GM10266 (cell line): ENCODE results near the gene SAP25.

Experiments
- DNase-seq: peaks from one replicate; pipeline ENCODE4 v3.0.0; 2012; ENCODE audit errors: extremely low spot score
- TF ChIP-seq, protein P1 (sequence below): IDR thresholded peaks from 2 replicates; pipeline ENCODE4 v1.5.1; 2012; ENCODE audit warnings: mild to moderate bottlenecking, low read depth; ENCODE audit not compliant: control insufficient read depth, insufficient read depth; ENCODE audit errors: missing control alignments

Gene SAP25

DNA sequence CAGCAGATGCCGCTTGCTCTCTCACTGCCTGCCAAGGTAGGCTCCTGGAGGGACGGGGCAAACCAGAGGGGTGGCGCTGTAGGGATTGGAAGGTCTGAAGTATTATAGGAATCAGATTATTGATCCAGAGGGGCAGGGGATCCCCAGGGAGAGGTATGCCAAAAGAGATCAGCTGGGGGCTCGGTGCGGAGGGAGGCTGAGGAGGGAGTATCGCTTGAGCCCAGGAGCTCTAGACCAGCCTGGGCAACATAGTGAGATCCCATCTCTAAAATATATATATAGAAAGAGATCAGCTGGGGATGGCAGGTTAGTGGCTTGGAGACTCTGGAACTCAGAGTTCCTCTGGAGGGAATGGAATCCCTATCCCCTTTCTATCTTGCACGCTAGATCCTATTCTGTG lies 21.5 kb upstream of the SAP25 start:
- DNase-seq, result no peak
- TF ChIP-seq, protein P1, sequence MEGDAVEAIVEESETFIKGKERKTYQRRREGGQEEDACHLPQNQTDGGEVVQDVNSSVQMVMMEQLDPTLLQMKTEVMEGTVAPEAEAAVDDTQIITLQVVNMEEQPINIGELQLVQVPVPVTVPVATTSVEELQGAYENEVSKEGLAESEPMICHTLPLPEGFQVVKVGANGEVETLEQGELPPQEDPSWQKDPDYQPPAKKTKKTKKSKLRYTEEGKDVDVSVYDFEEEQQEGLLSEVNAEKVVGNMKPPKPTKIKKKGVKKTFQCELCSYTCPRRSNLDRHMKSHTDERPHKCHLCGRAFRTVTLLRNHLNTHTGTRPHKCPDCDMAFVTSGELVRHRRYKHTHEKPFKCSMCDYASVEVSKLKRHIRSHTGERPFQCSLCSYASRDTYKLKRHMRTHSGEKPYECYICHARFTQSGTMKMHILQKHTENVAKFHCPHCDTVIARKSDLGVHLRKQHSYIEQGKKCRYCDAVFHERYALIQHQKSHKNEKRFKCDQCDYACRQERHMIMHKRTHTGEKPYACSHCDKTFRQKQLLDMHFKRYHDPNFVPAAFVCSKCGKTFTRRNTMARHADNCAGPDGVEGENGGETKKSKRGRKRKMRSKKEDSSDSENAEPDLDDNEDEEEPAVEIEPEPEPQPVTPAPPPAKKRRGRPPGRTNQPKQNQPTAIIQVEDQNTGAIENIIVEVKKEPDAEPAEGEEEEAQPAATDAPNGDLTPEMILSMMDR, result no peak

DNA sequence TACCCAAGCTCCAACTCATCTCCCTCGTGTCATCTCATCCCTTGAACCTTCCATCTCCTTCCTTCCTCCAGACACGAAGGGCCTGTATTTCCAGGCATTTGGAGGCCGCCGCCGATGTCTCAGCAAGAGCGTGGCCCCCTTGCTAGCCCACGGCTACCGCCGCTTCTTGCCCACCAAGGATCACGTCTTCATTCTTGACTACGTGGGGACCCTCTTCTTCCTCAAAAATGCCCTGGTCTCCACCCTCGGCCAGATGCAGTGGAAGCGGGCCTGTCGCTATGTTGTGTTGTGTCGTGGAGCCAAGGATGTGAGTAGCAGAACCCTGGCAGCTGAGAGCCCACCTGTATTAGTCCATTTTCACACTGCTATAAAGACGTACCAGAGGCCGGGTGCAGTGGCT lies 17.9 kb upstream of the SAP25 start:
- no peak for DNase-seq
- TF ChIP-seq, protein P1, result no peak

DNA sequence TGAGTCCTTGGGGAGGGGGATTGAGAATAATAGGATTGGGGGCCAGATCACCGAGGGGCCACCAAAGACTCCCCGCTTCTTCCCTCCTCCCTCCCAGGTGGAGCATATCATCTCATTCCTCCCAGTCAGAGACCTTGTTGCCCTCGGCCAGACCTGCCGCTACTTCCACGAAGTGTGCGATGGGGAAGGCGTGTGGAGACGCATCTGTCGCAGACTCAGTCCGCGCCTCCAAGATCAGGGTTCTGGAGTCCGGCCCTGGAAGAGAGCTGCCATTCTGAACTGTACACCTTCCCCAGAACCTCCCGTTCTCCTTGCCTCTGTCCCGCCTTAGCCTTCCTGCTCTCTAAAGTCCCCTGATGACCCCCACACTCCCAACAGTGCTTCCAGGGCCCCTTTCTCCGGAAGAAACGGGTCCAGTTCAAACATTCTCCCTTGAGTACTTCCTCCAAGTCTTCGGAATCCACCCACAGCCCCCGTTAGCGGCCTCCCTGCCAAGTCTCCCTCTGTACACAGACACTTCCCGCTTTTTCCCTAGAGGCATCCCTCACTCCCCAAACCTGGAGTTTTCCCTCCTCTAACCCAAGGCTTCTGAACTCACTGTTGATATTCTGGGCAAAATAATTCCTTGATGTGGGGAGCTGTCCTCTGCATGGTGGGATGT lies 16.5 kb upstream of the SAP25 start:
- no peak for DNase-seq

DNA sequence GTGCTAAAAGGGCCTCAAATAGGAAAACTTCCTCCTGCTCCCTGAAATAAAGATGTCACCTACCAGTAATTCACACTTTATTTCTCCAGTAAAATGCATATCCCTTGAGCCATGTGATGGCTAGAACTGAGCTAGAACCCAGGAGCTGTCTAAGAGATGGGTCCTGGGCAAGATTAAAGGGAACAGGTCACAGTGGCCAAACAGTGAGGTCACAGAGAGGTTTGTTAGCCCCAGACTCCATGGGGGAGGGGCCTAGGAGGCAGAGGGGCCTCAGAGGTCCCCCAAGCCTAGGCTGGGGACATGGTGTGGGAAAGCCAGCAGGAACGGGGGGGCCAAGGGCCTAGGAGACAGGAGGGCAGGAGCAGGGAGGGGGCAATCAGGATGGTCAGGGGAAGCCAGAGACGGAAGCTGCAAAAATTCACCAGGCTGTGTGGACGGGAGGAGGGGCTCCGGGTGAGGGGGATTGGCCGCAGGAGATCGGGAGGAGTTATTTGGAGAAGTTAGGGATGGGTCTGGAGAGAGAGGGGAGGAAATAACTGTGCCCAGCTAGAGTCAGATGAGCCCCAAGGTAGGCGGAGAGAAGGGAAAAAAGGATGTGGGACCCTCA lies 15.7 kb upstream of the SAP25 start:
- TF ChIP-seq, protein P1, result no peak

More for the DNA sequence above, 16.5 kb upstream of the SAP25 start:
- TF ChIP-seq, protein P1, result no peak

DNA sequence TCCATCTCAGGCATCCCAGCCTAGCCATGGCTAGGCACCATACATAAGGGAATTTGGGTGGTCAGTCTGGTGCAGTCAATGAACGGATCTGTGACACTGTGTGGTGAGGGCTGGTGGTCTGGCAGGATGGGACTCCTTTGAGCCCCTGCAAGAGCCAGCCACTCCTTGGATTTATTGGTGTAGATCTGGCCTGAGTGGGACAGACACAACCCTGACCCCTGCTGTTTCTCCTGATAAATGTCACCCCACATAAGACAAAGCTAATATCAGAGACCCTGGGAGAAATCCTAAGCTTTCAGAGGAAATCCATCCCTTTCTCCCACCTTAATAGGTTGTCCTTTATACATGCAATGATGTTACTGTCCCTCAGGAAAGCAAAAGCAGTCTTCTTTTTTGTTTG lies 14.7 kb upstream of the SAP25 start:
- TF ChIP-seq, protein P1, result peak; percentile 35
- no peak for DNase-seq

More for the DNA sequence above, 15.7 kb upstream of the SAP25 start:
- no peak for DNase-seq

DNA sequence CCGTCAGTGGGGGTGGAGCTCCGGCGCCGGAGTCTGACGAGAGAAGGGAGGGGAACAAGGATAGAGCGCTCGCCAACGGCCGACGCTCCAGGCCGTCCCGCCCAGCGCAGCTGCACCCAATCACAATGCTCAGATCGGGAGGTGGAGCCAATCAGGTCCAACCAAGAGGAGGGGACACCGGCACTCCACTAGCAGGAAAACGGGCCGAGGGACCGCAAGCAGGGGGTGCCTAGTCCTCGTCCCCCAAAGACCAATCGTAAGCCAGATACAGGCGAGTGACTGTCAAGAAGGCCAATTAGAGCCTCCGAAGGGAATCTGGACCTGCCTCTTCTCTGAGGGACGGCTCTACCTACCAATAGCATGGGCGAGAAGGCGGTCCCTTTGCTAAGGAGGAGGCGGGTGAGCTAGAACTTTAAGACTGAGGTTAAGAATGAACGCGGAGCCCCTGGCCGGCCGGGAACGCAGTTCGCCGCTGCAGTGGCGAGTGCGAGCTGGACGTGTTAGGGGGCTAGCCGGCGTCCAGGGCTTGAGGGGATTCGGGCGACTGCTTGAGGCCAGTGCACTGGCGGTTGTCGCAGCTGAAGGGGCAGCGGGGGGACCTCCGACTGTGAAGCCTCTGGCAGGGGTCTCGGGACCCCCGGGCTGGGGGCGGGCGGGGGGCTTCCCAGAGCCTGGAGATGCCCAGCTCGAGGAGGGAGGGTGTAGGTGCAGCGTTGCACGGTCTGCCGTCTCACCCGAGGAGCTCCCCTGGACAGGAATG lies 12.7 kb upstream of the SAP25 start, which contains the start of gene FBXO24:
FBXO24 (plus strand) TSS at position 63 of the 760 bp plus-strand sequence; CDS start at position 361, 298 bp downstream.
- peak; percentile 100 for DNase-seq
- TF ChIP-seq, protein P1, result no peak

DNA sequence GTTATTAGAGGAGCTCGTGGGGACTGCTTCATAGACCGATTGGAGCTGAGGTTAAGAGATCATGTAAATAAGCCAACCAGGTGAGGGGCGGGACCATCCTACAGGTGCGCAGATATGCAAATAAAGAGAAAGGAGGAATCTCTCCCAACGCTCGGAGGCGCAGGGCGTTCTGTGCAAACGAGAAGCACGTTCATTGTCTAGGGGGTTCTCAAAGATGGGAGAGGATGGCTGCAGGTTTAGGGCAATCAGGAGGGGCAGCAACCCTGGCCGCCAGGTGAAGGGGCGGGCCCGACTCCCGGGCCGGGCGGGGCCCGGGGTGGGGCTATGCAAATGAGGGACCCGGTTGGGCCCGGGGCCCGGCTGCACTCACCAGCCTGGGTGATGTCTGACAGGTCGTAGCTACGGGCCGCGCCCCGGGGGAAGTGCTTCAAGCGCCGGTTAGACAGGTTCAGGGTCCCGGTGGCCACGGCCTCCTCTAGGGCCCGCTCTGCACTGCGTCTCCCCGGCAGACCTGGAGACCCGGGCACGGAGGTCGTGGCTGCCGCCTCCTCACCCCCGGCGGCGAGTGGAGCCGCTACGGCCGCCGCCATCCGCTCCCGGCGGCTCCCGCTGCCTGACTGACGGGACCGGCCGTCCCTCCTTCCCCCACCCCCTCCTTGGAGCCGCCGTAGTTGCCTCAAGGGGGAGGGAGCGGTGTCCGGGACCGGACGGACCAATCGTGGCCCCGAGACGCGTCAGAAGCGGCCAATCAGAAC lies 12.0 kb upstream of the SAP25 start, which contains the start of gene LRCH4:
LRCH4 (minus strand) TSS at position 619 of the 755 bp plus-strand sequence; CDS start at position 590, 29 bp downstream.
- TF ChIP-seq, protein P1, result no peak
- DNase-seq, result peak; percentile 78
